NCI-H146 treated with DMSO at 0.1 percent for 48 hours (cell line): ENCODE results near the gene DRD3.

ENCODE experiments used
- DNase-seq: peaks from one replicate; lab custom pipeline; 2025; ENCODE audit not compliant: unreplicated experiment; lab: John Stamatoyannopoulos, UW

Gene DRD3

GRCh38 chr3:114079761-114080160 is 99.1 kb downstream of the DRD3 start:
- DNase-seq, result no peak

DNA sequence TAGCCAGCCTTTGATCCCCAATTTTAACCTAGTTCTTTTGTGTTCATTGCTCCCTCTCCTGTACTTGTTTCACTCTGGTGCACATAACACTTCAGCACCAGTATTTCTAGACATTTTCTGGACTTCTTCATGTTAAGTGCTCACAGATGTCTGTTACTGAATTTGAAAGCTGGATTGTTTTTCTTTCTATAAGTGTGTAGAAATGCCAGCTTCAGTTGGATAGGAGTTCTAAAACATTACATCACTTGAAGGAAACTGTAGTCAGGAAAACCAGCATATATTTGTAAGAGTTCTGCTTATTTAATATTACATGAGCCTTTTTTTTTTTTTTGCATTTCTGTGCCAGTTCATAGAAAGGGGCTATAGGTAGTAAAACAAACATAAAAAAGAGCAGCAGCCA is 100.7 kb downstream of the DRD3 start:
- no peak for DNase-seq
